NCI-H69 (cell line): ENCODE data around the gene GNPDA1.
A peak's percentile ranks its signal among the peaks of the same experiment; 100 is the strongest.

Source experiments
- DNase-seq: peaks from one replicate; lab custom pipeline; 2025; lab: John Stamatoyannopoulos, UW

GNPDA1 gene

DNA sequence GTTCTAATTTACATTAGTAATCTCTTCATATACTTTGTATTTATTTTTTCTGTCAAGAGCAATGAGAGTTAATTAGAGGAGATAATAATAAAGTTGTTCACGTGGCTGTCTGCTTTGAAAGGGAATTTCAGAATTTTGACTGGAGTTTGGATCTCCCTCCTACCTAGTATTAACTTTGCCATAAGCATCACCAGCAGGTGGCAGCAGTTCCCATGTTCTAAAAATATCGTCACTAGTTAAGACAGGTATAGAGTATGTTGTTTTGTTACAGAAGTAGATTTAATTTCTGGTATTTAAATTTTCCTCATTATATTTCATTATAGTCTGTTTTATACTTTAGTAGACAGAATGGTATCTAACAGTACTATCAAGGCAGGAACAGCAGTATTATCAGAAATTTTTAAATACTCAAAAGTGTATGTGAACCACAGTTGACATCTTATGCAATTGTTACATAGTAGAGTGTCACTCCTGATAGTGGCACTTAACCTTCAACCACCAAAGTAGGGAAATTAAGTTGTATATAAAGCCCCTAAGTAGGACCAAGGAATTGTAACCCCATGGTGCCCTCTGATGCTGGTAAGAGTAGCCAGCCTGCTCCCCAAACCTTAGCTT is 20.4 kb downstream of the GNPDA1 start:
- peak; percentile 68 for DNase-seq

DNA sequence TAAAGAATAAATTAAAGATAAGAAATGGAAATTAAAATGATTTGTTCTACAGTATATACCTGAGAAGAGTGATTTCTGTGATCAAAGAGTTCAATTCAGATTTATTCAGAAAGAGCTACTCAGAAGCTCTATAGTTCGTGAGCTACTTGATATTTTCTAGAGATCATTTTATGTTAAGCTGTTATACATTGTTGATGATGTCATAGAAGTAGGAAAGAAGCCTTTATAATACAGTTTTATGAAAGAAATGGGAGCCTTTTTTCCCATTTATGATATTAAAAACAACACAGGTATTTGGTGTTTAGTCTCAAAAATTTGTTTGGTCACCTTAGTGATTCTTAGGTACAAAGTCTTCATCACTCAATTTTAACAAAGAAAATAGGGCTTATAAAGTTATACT is 23.1 kb downstream of the GNPDA1 start:
- no peak for DNase-seq

DNA sequence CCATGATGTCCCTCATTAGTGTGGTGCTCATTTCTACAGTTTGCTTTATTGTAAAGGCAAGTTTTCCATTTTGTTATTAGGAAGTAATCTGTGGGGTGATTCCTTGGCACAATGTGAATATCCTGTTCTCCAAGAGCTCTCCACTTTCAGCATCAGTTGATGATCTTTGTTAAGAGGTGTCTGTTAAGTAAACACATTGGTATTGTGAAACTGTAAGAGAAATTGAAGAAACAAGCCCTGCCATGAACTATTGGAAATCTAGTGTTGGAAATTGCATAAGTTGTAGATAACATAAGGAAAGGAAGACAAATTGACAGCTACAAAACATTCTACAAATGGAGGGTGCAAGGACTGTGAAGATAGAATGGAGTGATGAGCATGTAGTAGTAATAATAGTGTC is 26.8 kb downstream of the GNPDA1 start:
- no peak for DNase-seq

DNA sequence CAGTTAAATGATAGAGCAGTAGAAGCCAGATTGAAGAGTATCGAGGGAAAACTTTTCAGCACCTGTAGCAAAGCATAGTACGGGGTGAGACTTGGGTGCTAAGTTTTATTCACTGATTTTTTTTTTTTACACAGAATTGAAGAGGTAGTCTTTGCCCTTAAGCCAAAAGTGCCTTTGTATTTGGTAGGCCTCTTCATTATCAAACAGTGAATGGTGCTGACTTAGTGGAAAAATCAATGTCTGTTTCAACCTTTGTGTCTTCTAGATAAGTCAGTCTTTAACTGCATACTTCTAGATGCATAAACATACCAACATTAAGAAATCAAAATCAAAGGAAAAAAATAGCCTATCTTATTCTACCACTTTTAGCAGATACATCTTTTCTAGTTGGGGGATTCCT is 30.2 kb downstream of the GNPDA1 start:
- DNase-seq, result no peak

DNA sequence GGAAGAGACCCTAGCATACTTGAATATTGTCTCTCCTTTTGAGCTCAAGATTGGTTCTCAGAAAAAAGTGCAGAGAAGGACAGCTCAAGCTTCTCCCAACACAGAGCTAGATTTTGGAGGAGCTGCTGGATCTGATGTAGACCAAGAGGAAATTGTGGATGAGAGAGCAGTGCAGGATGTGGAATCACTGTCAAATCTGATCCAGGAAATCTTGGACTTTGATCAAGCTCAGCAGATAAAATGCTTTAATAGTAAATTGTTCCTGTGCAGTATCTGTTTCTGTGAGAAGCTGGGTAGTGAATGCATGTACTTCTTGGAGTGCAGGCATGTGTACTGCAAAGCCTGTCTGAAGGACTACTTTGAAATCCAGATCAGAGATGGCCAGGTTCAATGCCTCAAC is 34.4 kb downstream of the GNPDA1 start:
- no peak for DNase-seq

DNA sequence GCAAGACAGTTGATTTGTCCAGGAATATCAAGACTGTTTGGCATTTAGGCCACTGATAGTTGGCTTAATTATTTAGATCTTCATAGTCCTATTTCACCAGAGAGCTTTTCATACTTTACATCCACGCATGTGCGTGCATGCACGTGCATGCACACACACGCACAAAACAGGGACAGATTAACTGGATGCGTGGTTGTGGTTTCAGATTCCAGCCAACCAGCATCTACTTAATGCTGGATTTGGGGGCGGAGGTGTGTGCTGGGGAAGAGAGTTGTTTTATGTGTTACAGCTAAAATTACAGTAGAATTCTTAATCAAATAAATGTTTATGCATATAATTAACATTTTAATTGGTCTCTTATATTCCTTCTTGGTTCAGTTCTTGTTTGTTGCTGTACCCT is 36.7 kb downstream of the GNPDA1 start:
- no peak for DNase-seq

DNA sequence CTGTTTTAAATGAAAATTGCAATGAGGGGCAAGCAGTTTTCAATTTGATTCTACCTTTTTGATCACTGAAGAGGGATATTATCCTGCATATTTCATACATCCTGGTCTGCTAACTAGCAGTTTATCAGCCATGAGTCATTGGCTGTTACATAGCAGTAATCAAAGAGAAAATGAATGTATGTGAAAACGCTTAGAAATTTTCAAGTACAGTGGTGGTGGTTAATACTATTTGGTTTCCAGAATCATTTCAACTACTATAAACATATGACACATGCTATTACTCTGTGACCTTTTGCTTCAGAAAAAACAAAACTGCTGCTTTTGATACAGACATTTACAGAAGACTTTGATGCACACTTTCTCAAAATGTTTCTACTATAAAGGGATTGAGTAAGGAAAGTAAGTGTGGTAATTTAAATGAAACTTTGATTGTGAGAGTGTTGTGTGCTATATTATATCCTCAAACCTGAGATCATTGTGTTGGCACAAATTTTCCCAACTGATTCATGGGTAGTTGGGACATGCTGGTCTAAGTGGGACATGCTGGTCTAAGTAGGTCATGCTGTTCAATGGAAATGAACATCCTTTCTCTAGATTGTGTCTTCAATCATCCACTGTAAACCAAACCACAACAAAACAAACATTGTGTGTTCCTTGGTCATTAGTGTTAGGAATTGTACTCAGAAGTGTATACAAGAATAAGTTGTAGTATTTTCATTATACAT is 38.8 kb downstream of the GNPDA1 start:
- no peak for DNase-seq

DNA sequence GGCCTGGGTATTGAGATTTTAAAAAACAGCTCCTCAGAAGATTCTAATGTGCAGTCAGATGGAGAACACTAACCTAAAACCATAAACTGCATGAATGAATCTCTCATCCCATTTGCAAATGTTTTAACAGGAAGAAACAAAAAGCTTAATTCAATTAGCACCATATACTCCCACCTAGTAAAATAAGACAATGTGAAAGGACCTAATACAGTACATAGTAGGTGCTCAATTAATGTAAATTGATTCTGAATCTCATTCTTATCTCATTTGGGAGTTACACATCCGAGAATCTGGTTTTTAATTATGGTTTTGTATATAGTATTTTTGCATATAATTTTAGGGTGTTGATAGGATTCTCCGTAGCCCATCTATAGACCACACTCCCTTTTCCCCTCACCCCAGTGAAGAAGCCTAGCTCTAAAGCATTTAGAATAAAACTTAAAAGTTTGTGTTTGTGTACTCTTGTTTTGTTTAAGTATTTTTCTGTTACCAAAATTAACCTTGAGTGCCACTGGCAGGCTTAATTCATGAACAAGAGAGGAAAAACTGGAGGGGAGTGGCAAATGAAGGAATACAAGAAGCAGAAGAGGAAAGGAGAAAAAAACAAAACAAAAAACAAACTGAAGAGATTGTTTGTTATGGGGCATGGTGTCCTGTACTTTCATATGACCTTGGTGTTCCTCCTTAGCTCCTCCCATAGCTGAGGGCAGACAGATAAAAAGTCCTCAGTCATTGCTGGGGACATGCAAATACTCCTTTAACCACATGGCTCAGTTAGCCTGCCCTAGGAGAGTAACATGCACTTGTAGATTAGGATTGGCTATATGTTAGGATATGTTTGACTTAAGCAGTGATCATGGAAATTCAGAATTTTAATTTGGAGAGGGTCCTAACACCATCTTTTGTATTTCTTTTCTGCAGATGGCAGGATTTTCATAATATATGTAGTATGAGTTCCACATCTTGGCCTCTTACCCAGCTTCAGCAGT is 42.8 kb downstream of the GNPDA1 start:
- DNase-seq, result peak; percentile 13

DNA sequence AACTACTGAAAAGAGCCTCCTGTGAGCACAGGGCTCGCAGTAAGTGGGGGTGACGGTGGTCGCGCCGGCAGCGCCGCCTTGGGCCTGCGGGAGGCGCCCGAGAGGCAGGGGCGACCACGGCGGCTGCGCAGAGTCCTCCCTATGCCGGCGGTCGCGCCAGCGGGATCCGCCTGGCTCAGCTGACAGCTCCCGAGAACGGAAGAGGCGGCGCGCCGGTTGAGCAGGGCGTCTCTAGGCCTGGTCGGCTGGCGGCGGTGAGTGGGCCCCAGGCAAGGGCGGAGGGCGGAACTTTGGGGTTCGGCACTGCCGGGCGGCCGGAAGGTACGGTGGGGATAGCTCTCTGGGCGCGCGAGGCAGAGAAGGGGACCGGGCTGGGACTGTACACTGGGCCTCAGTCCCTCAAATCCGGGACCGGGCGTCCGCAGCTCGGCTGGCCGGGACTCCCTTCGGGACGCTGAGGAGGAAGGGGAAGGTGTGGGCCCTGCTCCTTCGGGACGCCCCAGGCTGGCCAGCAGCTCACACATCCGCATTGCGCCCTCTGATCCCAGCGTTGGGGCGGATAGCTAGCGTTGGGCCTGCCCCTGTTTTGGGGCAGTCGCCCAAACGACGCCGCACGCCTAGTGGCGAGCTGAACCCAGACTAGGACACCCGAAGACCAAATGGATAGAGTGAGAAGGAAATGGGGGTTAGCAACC is 43.8 kb downstream of the GNPDA1 start, which contains the start of gene RNF14:
RNF14 (plus strand) TSS at position 192 of the 695 bp plus-strand sequence. CDS start 4,484 bp downstream, outside the sequence.
- peak; percentile 97 for DNase-seq

DNA sequence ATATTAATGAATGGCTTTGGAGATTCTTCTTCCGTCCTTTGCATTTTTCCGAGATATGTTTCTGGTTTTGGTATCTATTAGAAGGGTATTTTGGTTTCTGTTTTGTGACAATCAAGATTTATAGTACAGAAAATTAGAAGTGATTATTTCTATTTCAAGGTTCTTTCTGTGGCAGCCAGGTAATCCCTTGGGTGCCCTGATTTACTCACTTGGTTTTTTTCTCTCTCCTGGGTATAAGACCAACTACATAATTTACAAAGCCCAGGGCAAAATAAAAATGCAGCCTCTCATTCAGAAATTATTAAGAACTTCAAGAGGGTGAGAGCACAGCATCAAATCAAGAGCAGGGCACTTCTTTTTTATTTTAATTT is 45.9 kb downstream of the GNPDA1 start:
- no peak for DNase-seq

DNA sequence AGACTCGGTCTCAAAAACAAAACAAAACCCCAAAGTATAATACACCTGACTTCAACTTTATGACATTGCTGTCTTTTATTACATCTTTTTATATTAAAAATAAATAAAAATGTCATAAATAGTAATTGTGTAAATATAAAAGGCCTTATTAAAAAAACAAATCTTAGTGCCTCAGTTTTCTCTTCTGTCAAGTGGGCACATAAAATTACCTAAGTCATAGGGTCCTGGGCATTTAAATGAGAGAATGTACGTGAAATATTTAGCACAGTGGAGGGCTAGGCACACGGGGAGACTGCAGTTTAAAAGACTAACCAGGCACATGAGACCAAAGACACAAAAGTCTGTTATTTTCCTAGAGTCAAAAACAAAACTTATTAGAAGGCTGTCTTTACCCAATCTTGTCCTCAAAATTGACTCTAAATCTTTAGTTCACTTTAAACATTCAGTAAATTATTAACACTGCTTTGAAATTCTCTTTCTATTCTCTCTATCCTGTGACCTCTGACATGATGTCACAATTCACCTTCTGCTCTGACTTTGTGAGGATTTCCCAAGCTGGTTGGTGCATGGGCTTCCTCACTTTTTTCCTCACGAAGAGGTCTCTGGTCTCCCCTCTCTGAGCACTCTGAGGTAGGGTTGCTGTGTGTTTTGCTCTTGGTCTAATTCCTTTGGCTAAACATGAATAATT is 46.4 kb downstream of the GNPDA1 start:
- no peak for DNase-seq

DNA sequence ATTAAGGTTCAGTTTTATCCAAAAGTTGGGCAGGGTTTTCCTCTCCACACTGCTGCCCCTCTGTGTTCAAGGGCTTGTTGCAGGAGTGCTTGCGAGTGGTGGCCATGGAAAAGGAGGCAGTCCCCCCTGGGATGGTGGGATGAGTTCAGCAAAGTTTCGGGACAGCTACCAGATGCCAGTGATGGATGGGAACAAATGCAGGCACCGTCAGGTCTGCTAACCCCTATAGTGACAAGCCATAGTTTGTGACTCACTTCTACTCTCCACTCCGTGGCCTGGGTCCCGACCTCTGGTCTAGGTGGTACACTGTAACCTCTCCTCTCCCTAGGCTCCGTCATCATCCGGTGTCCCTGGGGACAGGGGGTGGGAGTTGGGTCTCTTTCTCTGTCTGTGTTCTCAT is 47.8 kb downstream of the GNPDA1 start:
- DNase-seq, result no peak

DNA sequence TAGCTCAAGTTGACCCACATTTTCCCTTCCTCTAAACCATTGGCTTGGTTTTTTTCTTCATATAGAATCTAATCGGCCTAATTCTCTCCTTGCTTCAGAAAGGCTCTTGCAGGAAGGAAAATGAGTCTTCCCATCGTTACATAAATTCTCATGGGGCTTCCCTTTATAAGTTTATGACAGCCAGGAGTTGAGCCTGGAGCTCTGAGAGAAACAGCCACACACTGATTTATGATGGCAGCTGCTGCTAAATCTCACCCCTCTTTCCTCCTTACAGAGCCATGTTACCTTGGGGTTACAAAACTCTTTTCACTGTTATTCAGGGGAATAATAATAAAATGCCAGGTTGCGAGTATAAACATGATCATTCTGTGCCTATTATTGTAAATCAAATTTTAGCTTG is 49.1 kb downstream of the GNPDA1 start:
- peak; percentile 19 for DNase-seq

DNA sequence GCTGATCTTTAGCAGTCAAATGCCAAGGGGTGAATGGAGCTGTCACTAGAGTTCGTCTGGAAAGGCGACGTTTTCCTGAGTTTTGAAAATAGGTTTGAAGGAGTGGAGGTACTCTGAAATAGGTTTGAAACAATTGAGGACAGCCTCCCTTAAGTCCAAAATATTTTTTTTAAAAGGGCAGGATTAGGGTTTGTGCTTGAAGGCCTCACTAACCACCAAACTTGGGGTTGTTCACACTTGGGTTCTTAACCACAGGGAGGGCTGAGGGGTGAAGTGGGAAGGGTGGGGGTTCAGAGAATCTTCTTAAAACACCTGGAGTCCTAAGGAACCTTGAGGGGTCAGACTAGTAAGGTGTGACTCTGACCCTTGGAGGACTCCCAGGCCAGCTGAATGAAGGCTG is 51.4 kb downstream of the GNPDA1 start:
- no peak for DNase-seq

DNA sequence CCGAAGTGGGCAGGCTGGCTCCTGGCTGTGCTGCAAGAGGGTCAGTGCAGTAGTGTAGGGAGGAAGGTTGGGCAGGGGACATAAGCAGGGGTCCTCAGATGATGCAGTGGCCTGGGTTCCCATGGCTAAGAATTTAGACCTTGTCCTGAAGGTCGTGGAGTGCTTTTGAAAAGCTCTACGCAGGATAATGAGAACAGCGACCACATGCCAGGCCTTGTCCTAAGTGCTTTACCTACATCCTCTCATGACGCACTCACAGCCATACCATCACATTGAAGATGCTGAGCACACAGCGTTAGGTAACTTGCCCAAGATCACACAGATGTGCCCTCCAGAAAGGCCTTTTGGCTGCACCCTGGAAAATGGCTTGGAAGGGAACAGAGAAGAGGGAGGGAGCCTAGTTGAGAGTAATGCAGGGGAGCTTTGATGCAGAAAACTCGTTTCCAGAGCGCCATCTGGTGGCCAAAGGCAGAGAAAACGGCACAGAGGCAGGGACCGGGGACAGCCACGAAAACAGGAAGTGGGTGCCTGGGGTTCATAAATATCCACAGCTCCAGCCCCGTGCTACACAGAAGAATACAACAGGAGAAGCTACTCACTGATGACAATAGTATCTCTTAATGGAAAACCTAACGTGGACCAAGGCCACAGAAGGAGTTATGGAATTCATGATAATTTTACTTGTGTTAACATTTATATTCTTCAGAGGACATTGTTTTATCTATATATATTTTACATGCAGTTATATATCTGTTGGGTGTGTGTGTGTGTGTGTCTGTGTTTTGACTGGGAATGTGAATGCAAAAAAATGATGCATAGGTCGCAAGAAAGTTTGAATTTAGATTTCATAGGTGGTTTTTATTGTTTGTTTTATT is 52.1 kb downstream of the GNPDA1 start:
- DNase-seq, result peak; percentile 85

DNA sequence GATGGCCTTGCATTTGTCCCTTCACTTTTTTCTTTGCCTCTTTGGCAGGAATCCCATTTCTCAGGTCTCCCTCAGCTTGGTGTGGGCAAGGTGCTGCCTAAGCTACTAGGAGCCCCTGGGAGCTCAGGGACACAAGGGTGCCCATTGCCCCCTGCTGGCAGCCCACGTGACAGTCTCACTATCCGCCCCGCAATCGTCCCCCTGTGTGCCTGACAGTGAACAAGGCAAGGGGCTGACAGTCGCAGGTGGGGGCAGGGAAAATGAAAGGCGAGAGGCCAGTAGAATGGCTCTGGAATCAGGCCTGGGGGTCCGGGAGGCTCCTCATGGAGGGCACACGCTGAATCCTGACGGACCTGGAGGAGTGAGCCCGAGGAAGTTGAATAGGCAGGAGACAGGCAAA is 52.8 kb downstream of the GNPDA1 start:
- DNase-seq, result no peak

DNA sequence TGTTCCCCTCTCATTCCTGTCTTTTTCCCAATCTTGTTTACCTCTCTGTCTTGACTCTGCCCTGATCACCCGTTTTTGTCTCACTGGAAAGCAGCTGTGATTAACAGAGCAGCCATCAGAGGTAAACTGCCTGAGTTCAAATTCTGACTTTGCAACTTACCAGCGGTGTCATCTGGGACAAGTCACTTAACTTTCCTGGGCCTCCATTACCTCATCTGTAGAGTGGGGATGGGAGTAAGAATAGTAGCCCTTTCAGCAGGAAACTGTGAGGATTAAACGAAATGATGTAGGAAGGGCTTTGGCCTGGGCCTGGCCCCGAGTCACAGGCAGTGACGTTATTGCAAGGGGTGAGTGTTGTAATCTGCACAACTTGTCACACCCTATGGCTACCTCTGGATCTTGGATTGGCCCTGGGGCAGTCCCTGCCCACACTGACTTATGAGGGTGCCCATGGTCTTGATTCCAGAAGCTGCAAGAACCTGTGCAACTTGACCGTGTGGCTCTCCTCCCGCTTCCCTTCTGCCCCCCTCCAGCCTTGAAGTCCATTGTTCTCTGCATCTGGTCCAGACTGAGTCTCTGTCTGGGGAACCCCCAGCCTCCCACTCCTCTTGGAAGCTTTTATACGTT is 54.2 kb downstream of the GNPDA1 start:
- no peak for DNase-seq

DNA sequence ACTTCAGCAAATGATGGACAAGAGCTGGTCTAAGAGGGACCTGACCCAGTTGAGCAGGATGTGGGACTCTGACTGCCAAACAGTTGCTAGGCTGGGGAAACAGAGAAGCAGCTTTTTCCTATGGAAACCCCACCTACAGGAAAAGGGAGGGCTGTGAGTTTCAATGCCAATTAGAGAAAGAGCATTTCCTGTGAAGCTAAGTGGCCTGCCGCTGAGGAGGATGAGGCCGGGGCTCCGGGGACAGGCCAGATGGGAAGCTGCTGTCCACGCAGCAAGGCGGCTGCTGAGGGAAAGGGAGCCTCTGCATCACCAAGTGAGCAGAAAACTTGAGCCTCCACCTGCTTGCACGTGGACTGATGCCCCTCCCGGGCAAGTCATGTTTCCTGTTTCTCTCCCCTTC is 54.7 kb downstream of the GNPDA1 start, which contains the start of gene PCDH12:
PCDH12 (minus strand) TSS at position 90 of the 400 bp plus-strand sequence. CDS start 351 bp downstream, outside the sequence.
- peak; percentile 75 for DNase-seq

DNA sequence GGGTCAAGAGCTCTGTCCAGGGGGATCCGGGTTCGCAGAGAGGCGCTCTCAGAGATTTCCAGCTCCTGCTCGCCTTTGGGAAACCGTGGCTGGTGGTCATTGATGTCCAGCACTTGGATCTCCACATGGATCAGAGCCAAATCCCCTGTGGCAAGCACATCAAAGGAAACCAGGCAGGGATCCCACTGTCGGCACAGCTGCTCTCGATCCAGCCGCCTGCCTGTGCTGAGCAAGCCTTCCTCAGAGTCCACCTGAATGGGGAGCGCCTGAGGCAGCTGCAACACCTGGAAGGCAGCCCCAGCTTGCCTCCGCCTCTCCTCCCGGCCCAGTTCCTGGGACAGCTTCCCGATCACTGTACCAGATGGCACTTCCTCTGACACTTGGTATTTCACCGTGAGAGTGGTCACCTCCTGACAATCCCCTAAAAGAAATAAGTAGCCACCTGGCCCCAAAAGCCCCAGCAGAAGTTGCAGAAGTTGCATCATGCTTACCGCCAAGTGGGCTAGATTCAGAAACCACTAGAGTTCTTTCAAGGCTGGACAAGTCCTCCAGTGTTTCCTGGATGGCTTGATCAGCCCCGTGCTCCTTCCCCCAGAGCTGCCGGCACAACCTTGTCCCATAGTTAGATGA is 55.3 kb downstream of the GNPDA1 start:
- DNase-seq, result peak; percentile 13
